Body of pancreas (tissue), 4 donors: ENCODE data around the gene NUBPL.

Source experiments
- POLR2A ChIP-seq, 3 donors: fragments of 450-650 bp; IDR thresholded peaks; one replicate each; pipeline ENCODE4 v1.6.1; 2016; ENCODE audit warnings: antibody characterized with exemption in 3 of 3, mild to moderate bottlenecking in 2 of 3
- TF ChIP-seq, protein P1 (sequence below), 7 experiments: fragments of 450-650 bp in 4 of 7; fragments of 200-600 bp in 3 of 7; sonication (generic) in 3 of 7; IDR thresholded peaks; one replicate each; pipeline ENCODE4 v1.5.1; 2016 to 2019; ENCODE audit warnings: antibody characterized with exemption in 7 of 7

DNA sequence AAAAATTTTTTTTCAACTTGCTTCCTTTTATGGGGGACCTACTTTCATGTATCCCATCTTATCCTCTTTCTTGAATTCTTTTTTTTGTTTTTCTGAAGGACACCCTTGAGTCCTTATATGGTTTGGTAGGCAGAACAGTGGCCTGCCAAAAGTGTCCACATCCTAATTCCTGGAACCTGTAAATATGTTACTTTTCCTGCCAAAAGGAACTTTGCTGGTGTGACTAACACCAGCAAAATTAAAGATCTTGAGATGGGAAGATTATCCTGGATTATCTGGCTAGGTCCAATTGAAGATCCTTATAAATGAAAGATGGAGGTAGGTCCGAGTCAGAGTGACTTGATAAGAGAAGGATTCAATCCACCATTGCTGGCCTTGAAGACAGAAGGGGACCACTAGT is 5.3 kb downstream of the NUBPL start:
- TF ChIP-seq, protein P1, sequence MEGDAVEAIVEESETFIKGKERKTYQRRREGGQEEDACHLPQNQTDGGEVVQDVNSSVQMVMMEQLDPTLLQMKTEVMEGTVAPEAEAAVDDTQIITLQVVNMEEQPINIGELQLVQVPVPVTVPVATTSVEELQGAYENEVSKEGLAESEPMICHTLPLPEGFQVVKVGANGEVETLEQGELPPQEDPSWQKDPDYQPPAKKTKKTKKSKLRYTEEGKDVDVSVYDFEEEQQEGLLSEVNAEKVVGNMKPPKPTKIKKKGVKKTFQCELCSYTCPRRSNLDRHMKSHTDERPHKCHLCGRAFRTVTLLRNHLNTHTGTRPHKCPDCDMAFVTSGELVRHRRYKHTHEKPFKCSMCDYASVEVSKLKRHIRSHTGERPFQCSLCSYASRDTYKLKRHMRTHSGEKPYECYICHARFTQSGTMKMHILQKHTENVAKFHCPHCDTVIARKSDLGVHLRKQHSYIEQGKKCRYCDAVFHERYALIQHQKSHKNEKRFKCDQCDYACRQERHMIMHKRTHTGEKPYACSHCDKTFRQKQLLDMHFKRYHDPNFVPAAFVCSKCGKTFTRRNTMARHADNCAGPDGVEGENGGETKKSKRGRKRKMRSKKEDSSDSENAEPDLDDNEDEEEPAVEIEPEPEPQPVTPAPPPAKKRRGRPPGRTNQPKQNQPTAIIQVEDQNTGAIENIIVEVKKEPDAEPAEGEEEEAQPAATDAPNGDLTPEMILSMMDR (IDR thresholded peaks at IDR 0.05): no peak
- TF ChIP-seq POLR2A (IDR thresholded peaks at IDR 0.05): no peak
